CD4-positive, alpha-beta T cell (primary cell): Measurements from ENCODE around the gene MAT1A. TPM values are rescaled to one million over a fixed set of nuclear protein-coding genes. Genes with fewer than 3 reads are reported as not detected.

Experiments
- ATAC-seq: fragments of 200-7000 bp; cut with Tn5 transposase; one replicate; pipeline ENCODE4 v1.10.0; 2022; ENCODE audit warnings: mild to moderate bottlenecking; ENCODE audit not compliant: poor library complexity
- CTCF ChIA-PET: fragments of 350-600 bp; sonication (Branson Sonifier 250); formaldehyde crosslinking; loops from one replicate; lab custom pipeline; 2021; ENCODE audit warnings: antibody characterized with exemption, inconsistent platforms; lab: Charles Lee
- POLR2A ChIA-PET: fragments of 350-600 bp; sonication (Branson Sonifier 250); formaldehyde crosslinking; loops from one replicate; lab custom pipeline; 2021; ENCODE audit warnings: antibody characterized with exemption, inconsistent platforms; lab: Charles Lee
- DNase-seq, 14 experiments: peaks; one replicate each; pipeline ENCODE4 v3.0.0-alpha.2; 2013 to 2020; ENCODE audit warnings: mixed read lengths in 2 of 14
- H3K27ac ChIP-seq, 2 donors: one replicate each; pipeline versions ENCODE4 v1.5.1 to v1.7.0; 2013; ENCODE audit warnings: low read length in 2 of 2, low read depth in 1 of 2, mild to moderate bottlenecking in 1 of 2
- H3K27me3 ChIP-seq, 2 experiments: 1 replicate in 1 of 2; 2 replicates in 1 of 2; pipeline versions ENCODE4 v1.6.1 to v1.7.0; 2013; ENCODE audit warnings: low read length in 2 of 2, control low read depth in 1 of 2, mild to moderate bottlenecking in 1 of 2, moderate library complexity in 1 of 2; ENCODE audit not compliant: insufficient read depth in 2 of 2, control insufficient read depth in 1 of 2
- H3K36me3 ChIP-seq: one replicate; pipeline ENCODE4 v1.6.1; 2013; ENCODE audit warnings: low read length, control low read depth; ENCODE audit not compliant: insufficient read depth
- H3K4me1 ChIP-seq: one replicate; pipeline ENCODE4 v1.6.1; 2013; ENCODE audit warnings: low read length, control low read depth; ENCODE audit not compliant: insufficient read depth
- H3K4me3 ChIP-seq: one replicate; pipeline ENCODE4 v1.5.1; 2013; ENCODE audit warnings: mild to moderate bottlenecking, low read length, moderate library complexity
- H3K9me3 ChIP-seq, 2 experiments: 1 replicate in 1 of 2; 2 replicates in 1 of 2; pipeline versions ENCODE4 v1.6.1 to v1.7.0; 2013; ENCODE audit warnings: low read length in 2 of 2, mild to moderate bottlenecking in 2 of 2, control low read depth in 1 of 2, moderate library complexity in 1 of 2; ENCODE audit not compliant: control insufficient read depth in 1 of 2, insufficient read depth in 1 of 2
- H3K27ac Mint-ChIP-seq: one replicate; pipeline ENCODE4 v1.8.0; 2020; ENCODE audit warnings: mixed read lengths
- H3K27me3 Mint-ChIP-seq: one replicate; pipeline ENCODE4 v1.8.0; 2021; ENCODE audit warnings: mixed read lengths
- H3K36me3 Mint-ChIP-seq: one replicate; pipeline ENCODE4 v1.8.0; 2021; ENCODE audit warnings: low read depth, mixed read lengths
- H3K4me1 Mint-ChIP-seq: one replicate; pipeline ENCODE4 v1.8.0; 2021; ENCODE audit warnings: low read depth, mixed read lengths
- H3K4me3 Mint-ChIP-seq: one replicate; pipeline ENCODE4 v1.8.0; 2020; ENCODE audit warnings: mild to moderate bottlenecking, mixed read lengths
- H3K9me3 Mint-ChIP-seq: one replicate; pipeline ENCODE4 v1.8.0; 2020; ENCODE audit warnings: mixed read lengths
- CTCF ChIP-seq: fragments of 200-600 bp; IDR thresholded peaks from one replicate; pipeline ENCODE4 v1.8.0; 2022; ENCODE audit warnings: antibody characterized with exemption, mild to moderate bottlenecking
- intact Hi-C, 2 experiments: fragments of 100-400 bp; cut with DNase I in 1 of 2; cut with micrococcal nuclease in 1 of 2; formaldehyde crosslinking; loops; one replicate each; pipeline versions ENCODE4 v1.15.1 to v1.9.0; 2023 to 2025; cut with DNase I, micrococcal nuclease
- total RNA-seq, 174 experiments: library from RNA in 2 of 174; stranded (reverse) in 2 of 174; gene quantifications; one replicate each; pipeline ENCODE4 v1.2.3 and lab custom pipeline; 2021 to 2026

Gene MAT1A
- total RNA-seq, 2 experiments from 2014 or later: not detected

GRCh38 chr10:80279146-80279545 is 10.3 kb downstream of the MAT1A start:
- intact Hi-C loops: no loop called here
- Histone ChIP-seq H3K4me1 (no peaks in the 10 kb centered on the region), H3K27ac (no peak overlapping the region), H3K9me3 (no peaks in the 10 kb centered on the region), H3K36me3 (no peaks in the 10 kb centered on the region), H3K4me3 (no peak overlapping the region), H3K27me3 (no peaks in the 10 kb centered on the region)
- Mint-ChIP-seq H3K4me3 (no peak overlapping the region), H3K9me3 (no peaks in the 10 kb centered on the region), H3K4me1 (no peaks in the 10 kb centered on the region), H3K27ac (no peak overlapping the region), H3K36me3 (no peaks in the 10 kb centered on the region), H3K27me3 (no peaks in the 10 kb centered on the region)
- DNase-seq (no peak), ATAC-seq (no peak)
- no peak for TF ChIP-seq CTCF
- POLR2A ChIA-PET: no interaction called here
- CTCF ChIA-PET: no interaction called here

- Histone ChIP-seq H3K36me3 (no peaks in the 10 kb centered on the region), H3K27me3 (no peaks in the 10 kb centered on the region), H3K27ac (no peak overlapping the region), H3K4me1 (no peaks in the 10 kb centered on the region), H3K9me3 (no peaks in the 10 kb centered on the region), H3K4me3 (no peak overlapping the region)
- H3K27ac Mint-ChIP-seq: no peak overlapping the region
- H3K36me3 Mint-ChIP-seq: no peaks in the 10 kb centered on the region
- ATAC-seq: no peak
- no peak for TF ChIP-seq CTCF
- CTCF ChIA-PET: no interaction called here
- H3K9me3 Mint-ChIP-seq: no peaks in the 10 kb centered on the region
- POLR2A ChIA-PET: no interaction called here
- H3K4me1 Mint-ChIP-seq: no peaks in the 10 kb centered on the region
- intact Hi-C loops: no loop called here
- H3K4me3 Mint-ChIP-seq: no peak overlapping the region
- DNase-seq: no peak
- H3K27me3 Mint-ChIP-seq: no peaks in the 10 kb centered on the region
Measured at GRCh38 chr10:80278480-80278879, 11.0 kb downstream of the MAT1A start.

- H3K27me3 ChIP-seq: no peaks in the 10 kb centered on the region
- ChIA-PET CTCF (no interaction called here), POLR2A (no interaction called here)
- Mint-ChIP-seq H3K4me1 (no peaks in the 10 kb centered on the region), H3K36me3 (no peaks in the 10 kb centered on the region), H3K27ac (no peak overlapping the region), H3K4me3 (no peak overlapping the region), H3K9me3 (no peaks in the 10 kb centered on the region), H3K27me3 (no peaks in the 10 kb centered on the region)
- no peak for DNase-seq
- TF ChIP-seq CTCF: no peak
- H3K4me1 ChIP-seq: no peaks in the 10 kb centered on the region
- no peaks in the 10 kb centered on the region for H3K9me3 ChIP-seq
- no peak overlapping the region for H3K4me3 ChIP-seq
- no peak for ATAC-seq
- H3K27ac ChIP-seq: no peak overlapping the region
- intact Hi-C loops: no loop called here
- no peaks in the 10 kb centered on the region for H3K36me3 ChIP-seq
Measured at GRCh38 chr10:80277567-80278250, 11.7 kb downstream of the MAT1A start.
